GM19397 (cell line): ENCODE data around the gene PNCK.

Source experiments
- ATAC-seq: cut with Tn5 transposase; IDR thresholded peaks from one replicate; pipeline ENCODE4 v1.9.1; 2021; ENCODE audit warnings: mild to moderate bottlenecking, moderate library complexity; ENCODE audit not compliant: unreplicated experiment

The PNCK gene

DNA sequence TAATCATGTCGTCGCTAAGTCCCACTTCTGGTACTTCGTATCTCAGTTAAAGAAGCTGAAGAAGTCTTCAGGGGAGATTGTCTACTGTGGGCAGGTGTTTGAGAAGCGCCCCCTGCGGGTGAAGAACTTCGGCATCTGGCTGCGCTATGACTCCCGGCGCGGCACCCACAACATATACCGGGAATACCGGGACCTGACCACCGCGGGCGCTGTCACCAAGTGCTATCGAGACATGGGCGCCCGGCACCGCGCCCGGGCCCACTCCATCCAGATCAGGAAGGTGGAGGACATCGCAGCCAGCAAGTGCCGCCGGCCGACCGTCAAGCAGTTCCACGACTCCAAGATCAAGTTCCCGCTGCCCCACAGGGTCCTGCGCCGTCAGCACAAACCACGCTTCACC is 11.3 kb downstream of the PNCK start:
- no peak for ATAC-seq

DNA sequence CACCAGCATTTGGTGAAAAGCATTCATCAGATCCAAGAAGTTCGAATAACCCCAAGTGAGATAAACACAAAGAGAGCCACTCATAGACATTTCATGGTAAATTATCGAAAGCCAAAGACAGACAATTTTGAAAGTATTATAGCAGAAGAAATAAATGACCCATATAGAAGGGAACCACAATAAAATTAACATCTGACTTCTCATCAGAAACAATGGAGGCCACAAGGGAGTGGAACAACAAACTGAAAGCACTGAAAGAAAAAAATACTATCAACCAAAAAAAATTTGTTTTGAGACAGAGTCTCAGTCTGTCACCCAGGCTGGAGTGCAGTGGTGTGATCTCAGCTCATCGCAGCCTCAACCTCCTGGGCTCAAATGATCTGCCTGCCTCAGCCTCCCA is 14.3 kb downstream of the PNCK start:
- no peak for ATAC-seq

- ATAC-seq: no peak
Observed at GRCh38 chrX:153657161-153657560, 16.5 kb downstream of the PNCK start.

DNA sequence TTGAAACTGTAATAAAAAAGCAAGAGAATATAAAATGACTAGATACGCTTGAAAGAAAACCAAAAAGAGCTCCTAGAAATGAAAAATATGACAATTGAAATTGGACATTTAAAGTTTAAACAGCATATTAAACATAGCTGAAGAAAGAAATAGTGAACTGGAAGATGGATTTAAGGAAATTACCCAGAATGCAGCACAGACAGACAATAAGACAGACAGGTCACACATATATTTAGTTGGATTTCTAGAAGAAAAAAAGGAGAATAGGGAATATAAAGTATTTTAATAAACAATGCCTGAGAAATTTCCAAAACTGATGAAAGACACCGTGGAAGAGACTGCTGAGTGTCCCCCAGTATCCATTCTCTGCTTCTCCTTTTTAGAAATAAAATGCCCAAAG is 20.1 kb downstream of the PNCK start:
- ATAC-seq: no peak

GRCh38 chrX:153651540-153652079 is 22.0 kb downstream of the PNCK start:
- ATAC-seq: no peak

DNA sequence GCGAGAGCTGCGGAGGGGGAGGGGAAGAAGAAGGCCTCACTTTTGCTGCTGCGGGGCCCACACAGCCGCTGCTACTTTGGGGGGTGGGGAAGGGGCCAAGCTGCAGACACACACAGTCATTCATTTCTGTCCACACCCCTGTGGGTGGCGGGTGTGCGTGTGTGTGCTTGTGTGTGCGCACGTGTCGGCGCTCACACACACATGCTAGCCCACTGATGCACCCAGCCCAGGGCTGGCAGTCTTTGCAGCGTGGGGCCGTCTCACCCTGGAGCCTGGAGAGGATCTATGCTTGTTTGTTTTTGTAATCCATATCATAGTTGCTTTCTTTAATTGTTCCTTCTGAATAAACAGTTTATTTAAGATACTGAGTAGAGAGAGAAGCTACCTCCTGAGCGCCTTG is 22.7 kb downstream of the PNCK start:
- ATAC-seq: no peak

DNA sequence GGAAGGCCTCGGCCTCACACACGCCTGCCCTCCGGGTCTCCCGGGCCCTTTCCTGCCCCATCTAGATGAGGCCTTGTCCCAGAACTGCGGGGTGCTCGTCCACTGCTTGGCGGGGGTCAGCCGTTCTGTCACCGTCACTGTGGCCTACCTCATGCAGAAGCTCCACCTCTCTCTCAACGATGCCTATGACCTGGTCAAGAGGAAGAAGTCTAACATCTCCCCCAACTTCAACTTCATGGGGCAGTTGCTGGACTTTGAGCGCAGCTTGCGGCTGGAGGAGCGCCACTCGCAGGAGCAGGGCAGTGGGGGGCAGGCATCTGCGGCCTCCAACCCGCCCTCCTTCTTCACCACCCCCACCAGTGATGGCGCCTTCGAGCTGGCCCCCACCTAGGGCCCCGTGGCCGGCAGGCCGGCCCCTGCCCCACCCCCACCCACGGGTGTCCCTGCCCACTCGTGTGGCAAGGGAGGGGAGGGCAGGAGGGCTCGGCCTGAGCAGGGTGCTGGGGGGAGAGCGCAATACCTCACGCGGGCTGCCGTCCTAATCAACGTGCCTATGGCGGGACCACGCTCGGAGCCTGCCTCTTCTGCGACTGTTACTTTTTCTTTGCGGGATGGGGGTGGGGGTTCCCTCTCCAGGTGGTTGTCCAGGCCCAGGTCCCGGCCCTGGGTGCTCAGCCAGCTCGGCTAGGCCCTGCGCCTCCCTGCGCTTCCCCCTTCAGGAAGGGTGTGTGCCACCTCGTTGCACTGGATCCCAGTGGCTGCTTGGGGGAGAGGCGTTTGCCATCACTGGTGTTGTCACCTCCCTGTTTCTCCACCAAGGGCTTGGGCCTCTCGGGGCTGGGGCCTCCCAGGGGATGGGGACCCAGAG is 23.5 kb downstream of the PNCK start:
- ATAC-seq: no peak

DNA sequence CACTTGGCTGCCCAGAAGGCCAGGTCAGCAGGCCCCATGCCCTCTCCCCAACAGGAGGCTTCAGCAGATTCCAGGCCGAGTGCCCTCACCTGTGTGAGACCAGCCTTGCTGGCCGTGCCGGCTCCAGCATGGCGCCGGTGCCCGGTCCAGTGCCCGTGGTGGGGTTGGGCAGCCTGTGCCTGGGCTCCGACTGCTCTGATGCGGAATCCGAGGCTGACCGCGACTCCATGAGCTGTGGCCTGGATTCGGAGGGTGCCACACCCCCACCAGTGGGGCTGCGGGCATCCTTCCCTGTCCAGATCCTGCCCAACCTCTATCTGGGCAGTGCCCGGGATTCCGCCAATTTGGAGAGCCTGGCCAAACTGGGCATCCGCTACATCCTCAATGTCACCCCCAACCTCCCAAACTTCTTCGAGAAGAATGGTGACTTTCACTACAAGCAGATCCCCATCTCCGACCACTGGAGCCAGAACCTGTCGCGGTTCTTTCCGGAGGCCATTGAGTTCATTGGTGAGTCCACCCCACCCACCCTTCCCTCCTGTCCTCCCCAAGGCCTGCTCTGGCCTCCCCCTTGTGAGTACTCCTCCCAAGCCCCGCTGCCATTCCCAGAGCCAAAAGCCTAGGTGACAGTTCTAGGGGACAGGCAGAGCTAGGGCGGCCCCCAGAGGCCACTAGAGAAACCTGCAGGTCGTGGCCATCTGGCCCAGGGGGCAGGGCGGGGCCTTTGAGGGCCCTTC is 24.3 kb downstream of the PNCK start:
- no peak for ATAC-seq

DNA sequence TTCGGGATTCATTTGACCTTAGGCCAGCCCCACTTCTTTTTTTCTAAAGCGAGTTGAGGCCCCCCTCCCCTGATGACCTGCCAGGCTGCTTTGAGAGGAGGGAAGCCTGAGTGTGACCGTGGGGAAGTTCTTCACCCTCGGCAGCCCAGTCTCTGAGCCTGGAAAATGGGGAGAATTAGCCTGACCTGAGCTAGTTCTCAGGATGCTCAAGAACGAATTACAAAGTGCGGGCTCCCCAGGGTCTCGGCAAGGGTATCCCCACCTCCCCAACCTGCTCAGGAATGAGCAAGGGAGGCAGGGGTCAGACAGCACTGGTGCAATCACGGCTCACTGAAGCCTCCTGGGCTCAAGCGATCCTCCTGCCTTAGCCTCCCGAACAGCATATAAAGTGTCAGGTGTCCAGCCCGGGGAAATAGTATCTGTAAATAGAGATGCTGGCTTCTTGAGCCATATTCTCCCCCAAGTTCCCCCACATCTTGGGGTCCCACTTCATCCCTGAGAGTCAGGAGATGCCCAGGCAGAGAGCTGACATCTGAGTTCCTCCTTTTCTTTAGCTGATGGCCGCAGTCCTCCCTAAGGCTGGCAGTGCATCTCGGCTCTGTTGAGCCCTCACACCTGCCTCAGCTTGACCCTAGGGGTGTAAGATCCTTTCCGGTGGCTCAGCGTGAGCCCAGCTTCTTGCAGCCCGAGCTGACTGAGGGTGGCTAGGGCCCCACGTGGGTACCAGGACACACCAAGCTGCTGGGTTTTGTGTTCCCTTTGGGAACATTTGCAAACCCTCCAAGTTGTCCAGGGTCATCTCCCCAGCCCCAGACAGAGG is 25.0 kb downstream of the PNCK start:
- ATAC-seq: no peak

DNA sequence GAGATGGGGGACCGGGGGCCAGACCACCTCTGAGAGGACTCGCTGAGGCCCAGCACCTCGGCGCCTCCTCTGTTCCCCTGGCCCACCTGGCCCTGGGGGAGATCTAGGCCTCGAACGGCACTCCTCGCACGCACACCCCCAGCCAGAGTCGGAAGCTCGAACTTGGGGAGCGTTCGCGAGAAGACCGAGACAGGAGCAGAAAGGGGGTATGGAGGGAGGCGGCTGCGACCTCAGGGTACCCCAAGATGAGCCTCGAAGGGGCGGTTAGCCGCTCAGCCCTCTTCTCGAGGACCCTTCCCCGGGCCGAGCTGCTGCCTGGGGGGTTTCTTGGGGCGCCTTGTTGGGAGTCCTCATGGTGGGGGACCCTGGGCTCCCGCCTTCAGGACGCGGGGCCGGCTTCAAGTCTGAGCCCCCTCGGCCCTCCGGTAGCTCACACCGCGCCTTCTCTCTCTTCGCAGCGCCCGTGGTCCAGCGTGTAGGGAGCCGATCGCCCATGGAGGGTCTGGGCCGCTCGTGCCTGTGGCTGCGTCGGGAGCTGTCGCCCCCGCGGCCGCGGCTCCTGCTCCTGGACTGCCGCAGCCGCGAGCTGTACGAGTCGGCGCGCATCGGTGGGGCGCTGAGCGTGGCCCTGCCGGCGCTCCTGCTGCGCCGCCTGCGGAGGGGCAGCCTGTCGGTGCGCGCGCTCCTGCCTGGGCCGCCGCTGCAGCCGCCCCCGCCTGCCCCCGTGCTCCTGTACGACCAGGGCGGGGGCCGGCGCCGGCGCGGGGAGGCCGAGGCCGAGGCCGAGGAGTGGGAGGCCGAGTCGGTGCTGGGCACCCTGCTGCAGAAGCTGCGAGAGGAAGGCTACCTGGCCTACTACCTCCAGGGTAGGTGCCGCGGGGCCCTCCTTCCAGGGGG is 25.9 kb downstream of the PNCK start:
- no peak for ATAC-seq

DNA sequence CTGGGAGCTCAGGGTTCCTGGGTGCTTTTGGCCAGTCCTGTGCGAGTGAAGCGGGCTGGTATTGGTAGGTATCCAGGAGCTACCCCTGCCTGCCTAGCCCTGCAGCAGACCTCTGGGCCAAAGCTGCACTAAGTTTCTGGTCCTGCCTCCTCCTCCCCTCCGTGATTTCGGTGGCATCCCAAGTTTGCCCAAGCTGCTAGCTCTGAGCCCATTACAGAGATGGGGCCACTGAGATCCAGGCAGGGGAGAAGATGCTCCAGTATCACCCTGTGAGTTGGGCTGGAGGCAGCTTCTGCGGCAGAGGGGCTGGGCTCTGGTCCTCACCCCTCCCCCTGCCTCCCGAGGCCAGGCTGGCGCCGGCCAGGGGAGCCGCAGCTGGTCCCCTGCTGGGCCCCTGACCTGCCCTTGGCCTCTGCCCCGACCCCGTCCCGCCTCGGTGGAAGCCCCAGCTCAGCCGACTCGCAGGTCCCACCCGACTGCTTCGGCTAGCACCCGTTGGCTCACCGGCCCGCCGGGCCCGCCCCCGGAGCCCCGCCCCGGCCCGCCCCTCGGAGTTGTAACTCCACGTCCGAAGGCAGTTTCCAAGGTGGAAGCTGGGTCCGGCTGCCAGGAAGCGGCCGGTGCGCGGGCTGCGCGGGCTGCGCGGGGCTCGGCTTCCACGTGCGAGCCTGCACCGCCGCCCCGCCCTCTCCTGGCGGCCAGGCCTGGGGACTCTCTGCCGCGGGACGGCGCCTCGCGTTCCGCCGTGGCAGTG is 26.8 kb downstream of the PNCK start, which contains the start of gene DUSP9:
Gene DUSP9, plus strand, starts transcription at position 584 of the 754 bp plus-strand sequence. CDS start 751 bp downstream, outside the sequence.
- no peak for ATAC-seq

DNA sequence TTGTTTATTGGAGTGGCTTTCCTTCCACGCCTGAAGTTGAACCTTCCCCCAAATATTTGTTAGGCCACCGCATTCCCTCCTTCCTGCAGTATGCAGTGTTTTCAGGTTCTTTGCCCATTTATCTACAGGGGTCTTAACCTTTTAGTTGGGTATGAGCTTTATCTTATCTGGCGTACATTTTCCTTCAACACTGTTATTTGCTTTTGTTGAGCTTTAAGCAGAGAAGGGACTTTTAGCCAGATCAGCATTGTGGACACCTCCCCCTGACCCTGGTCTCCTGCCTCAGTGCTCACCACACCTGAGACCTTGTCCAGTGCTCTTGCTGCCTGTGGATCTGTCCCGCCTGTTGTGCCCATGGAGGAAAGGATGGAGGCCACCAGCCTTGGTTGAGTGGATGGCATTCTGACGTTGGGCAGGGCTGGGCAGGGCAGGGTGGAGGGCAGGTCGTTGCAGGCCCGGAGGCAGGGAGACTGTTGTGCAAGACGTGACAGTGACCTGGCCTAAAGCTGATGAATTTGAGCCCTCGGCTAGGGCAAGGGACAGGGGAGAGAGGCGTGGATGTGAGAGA is 27.6 kb downstream of the PNCK start:
- no peak for ATAC-seq

DNA sequence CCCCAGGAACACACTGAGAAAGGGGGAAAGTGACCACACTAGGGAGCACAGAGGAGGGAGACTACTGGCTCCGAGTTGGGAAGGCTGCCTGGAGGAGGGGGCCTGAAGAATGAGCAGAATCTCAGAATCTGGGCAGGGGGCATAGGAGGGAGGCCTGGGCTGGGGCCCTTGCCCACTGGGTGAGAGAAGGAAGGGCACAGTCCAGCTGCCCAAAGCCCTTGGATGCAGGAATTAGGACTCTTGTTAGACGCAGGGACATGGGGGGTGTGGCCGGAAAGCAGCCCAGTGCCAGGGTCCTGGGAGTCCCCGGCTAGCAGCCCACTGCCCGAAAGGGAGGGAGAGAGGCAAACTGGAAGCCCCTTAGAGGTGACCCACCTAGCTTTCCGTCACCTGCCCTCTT is 28.5 kb downstream of the PNCK start:
- ATAC-seq: no peak

DNA sequence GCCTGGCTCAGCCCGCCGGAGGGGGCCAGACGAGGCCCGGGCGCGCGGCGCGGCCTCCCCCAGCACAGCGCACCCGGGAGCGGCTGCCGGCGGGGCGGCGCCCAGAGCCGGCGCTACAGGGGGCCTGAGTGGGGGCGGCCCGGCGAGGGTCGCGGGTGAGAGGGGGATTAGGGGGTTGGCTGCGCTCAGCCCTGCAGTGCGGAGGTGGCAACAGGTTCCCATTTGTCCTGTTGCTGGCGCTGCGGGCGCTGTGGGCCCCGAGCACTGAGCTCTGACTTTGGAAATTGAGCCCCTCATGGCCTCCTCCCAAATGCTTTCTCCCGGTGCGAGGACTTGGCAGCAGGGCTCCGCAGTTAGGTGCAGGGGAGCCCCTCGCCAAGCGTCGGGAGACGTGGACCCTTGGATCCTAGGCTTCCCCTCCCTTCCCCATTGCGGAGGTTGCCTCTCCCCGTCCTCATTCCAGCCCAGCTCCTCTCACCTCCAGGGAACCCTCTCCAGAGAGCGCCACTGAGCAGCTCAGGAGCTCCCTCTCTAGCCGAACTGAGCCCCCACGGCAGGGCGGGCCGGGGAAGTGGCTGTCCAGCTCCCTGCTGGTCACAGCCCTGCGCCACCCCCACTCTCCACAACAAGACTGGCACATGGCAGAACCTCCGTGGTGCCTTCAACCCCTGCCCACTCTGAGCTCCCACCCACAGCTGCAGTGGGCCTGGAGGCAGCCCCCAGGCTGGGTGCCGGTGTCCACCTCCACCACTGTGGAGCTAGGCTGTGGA is 29.1 kb downstream of the PNCK start:
- no peak for ATAC-seq

DNA sequence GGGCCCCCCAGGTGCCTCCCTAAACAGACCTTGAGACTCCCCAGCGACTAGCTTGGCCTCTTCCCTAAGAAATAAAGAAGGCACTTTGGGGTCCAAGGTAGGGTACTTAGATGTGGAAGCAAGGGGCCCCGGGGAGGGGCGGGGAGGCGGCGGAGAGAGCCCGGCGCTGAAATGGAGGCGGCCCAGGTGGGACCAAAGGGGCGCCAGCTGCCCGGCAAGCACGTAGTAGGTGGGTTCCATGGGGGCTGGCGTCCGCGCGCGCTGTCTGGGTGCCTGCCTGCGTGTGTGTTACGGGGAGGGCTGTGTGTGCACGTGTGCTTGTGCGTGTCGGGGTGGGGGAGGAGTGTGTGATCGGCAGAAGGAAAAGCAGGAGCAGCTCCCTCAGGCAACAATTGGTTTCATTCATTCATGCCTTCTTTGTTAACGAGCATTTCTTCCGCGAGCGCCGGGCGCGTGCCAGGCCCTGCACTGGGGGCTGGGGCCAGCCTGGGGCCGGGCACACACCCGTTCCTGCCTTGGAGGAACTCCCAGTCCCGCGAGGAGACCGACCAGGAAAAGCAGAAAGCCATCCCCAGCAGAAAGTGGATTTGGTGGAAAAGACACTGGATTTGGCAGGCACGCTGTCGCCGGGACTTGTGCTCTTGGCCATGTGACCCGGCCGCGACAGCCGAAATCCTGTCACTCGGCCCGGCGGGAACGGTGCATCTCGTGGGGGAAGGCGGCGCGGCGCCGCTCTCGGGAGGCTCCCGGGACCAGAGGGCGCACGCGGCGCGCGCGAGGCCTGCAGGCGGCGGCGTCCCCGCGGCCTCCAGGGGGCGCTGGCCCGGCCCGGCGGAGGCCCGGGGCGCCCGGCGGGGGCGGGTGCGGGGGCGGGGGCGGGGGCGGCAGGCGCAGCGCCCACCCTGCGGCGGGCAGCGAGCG is 29.9 kb downstream of the PNCK start:
- no peak for ATAC-seq

GRCh38 chrX:153642655-153643430 is 30.8 kb downstream of the PNCK start:
- no peak for ATAC-seq
